Mucosa of stomach (tissue), 1 donor: ENCODE measurements around the gene ARAF.

ENCODE experiments used
- H3K27me3 ChIP-seq: one replicate; pipeline ENCODE4 v1.7.0; 2013; ENCODE audit warnings: mild to moderate bottlenecking, low read length; ENCODE audit not compliant: control insufficient read depth, insufficient read depth
- H3K36me3 ChIP-seq: one replicate; pipeline ENCODE4 v1.7.0; 2013; ENCODE audit warnings: low read length; ENCODE audit not compliant: control insufficient read depth, insufficient read depth
- H3K4me1 ChIP-seq: one replicate; pipeline ENCODE4 v1.7.0; 2013; ENCODE audit warnings: mild to moderate bottlenecking, low read length; ENCODE audit not compliant: control insufficient read depth, insufficient read depth
- H3K4me3 ChIP-seq: one replicate; pipeline ENCODE4 v1.7.0; 2013; ENCODE audit warnings: low read length
- H3K9ac ChIP-seq: one replicate; pipeline ENCODE4 v1.7.0; 2013; ENCODE audit warnings: mild to moderate bottlenecking, low read length, moderate library complexity
- H3K9me3 ChIP-seq: one replicate; pipeline ENCODE4 v1.7.0; 2013; ENCODE audit warnings: mild to moderate bottlenecking, low read length, moderate library complexity; ENCODE audit not compliant: control insufficient read depth
- donor health status: Pancreatic carcinoma.

The ARAF gene

DNA sequence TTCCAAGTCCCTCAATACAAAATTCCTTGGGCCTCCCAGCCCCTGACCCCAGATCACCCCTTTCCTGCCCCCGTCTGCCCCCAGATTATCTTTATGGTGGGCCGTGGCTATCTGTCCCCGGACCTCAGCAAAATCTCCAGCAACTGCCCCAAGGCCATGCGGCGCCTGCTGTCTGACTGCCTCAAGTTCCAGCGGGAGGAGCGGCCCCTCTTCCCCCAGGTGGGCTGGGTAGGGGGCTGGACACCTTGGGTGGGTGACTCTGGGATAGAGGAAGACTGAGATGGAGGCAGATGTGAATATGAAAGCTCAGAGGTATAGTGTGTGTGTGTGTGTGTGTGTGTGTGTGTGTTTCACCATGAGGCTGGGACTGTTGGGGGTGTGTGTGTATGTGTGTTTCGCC is 9.8 kb downstream of the ARAF start:
- no peaks in the 10 kb centered on the region for H3K9me3 ChIP-seq
- H3K36me3 ChIP-seq = no peaks in the 10 kb centered on the region
- no peak overlapping the region for H3K9ac ChIP-seq
- peaks cover 16% of the 10 kb centered on the region for H3K4me1 ChIP-seq
- no peaks in the 10 kb centered on the region for H3K27me3 ChIP-seq
- H3K4me3 ChIP-seq = no peak overlapping the region

DNA sequence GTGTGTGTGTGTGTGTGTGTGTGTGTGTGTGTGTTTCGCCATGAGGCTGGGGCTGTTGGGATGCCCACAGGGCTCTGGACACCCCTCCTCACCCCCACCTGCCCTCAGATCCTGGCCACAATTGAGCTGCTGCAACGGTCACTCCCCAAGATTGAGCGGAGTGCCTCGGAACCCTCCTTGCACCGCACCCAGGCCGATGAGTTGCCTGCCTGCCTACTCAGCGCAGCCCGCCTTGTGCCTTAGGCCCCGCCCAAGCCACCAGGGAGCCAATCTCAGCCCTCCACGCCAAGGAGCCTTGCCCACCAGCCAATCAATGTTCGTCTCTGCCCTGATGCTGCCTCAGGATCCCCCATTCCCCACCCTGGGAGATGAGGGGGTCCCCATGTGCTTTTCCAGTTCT is 10.2 kb downstream of the ARAF start:
- Histone ChIP-seq H3K36me3 (no peaks in the 10 kb centered on the region), H3K27me3 (no peaks in the 10 kb centered on the region), H3K4me1 (peaks cover 16% of the 10 kb centered on the region), H3K9me3 (no peaks in the 10 kb centered on the region), H3K9ac (no peak overlapping the region), H3K4me3 (no peak overlapping the region)

DNA sequence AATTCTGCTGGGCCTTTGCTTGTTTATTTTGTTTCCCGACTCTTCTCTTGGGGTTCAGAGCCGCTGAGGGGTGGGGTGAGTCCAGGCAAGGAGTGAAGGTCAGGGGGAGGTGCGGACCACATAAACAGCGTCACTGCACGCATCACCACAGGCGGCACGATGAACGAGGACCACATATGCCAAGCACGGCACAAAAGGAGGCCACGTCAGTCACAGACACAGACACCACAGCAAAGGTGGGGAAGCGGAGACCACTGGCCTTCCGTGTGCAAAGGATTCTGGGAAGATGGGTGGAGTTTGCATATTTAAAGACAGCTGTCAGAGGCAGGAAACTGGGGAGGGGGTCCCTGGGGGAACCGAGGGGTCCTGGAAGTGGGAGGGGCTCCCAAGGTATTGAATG is 10.9 kb downstream of the ARAF start:
- peaks cover 16% of the 10 kb centered on the region for H3K4me1 ChIP-seq
- no peak overlapping the region for H3K9ac ChIP-seq
- H3K4me3 ChIP-seq = no peak overlapping the region
- no peaks in the 10 kb centered on the region for H3K27me3 ChIP-seq
- no peaks in the 10 kb centered on the region for H3K9me3 ChIP-seq
- no peaks in the 10 kb centered on the region for H3K36me3 ChIP-seq

DNA sequence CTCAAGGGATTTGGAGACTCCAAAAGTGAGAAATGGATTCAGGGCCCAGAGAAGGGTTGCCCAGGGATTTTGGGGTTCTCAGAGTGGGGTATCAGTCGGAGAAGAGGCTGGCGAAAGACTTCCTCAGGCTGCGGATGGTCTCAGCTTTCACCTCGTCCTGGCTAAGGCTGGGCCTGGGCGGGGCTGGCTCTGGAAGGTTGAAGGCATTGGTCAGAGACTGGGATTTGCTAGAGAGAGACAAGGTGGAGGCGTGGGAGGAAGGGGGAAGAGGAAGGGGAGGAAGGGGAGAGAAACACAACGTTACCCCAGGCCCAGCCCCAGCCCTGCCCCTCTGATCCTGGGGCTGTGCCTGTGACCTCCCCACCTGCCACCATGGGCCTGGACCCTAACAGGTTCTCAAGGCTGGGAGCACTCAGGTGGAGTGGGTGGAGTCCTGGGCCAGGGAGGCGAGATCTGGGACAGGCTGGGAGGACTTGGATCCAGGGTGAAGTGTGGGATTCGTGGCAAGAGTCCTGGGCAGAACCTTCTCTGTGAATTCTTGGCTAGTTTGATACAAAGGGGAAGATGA is 11.9 kb downstream of the ARAF start:
- no peaks in the 10 kb centered on the region for H3K27me3 ChIP-seq

DNA sequence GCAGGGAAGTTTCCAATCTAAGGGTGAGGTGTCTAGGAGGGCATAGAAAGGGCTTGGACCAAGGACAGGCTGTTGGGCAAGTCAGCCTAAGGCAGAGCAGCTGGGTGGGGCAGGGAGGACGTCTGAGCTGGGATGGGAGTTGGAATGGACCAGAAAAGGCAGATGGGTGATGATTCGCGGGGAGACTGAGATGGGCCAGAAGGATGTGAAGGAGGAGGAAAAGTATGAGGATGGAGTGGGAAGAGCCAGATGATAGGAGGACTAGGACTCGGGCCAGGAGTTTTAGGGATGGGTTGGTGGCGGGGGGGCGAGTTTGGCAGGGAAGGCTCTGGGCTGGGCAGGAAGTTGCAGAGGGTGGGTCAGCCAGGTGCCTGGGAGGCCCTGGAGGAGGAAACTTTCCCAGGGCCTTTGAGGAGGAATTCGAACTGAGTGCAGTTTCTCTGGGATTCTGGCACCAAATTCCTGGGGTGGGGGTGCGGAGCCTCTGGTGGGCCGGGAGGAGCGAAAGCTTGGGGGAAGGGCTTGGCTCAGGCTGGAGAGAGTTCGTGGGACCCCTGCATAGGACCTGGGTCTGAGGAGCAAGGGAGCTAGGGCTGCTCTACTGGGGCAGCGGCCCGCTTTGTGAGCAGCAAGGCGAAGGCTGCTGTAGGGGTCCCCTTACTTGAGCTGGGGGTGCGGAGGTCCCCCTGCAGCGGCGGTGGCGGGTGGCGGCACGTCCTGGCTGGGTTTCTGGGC is 12.5 kb downstream of the ARAF start:
- Histone ChIP-seq H3K36me3 (no peaks in the 10 kb centered on the region), H3K4me3 (no peak overlapping the region), H3K4me1 (peaks cover 16% of the 10 kb centered on the region), H3K9ac (peak overlapping the region; percentile 34), H3K27me3 (no peaks in the 10 kb centered on the region), H3K9me3 (no peaks in the 10 kb centered on the region)

More for the DNA sequence above, 11.9 kb downstream of the ARAF start:
- Histone ChIP-seq H3K4me3 (no peak overlapping the region), H3K9ac (no peak overlapping the region), H3K36me3 (no peaks in the 10 kb centered on the region), H3K9me3 (no peaks in the 10 kb centered on the region), H3K4me1 (peaks cover 16% of the 10 kb centered on the region)

DNA sequence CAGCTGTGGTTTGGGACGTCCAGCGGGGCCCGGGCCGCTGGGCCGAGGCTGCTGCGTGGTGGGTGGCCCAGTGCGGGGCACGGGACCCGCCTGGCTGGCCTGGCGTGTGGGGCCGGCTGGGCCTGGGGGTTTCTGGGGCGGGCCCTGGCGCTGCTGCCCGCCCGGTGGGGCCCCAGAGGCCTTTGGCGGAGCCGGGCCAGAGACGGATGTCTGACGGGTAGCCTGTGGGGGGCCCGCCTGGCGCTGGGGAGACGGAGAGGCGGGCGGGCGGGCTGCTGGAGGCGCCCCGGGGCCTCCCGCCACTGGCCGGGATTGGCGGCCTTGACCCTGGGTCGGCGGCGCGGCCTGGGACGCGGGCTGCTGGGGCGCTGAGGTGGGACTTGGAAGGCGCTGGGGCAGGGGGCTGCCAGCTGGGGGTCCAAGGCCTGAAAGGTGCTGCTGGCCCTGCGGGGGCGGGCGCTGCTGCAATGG is 13.1 kb downstream of the ARAF start:
- Histone ChIP-seq H3K9me3 (no peaks in the 10 kb centered on the region), H3K27me3 (no peaks in the 10 kb centered on the region), H3K9ac (peak overlapping the region; percentile 34), H3K4me1 (peaks cover 16% of the 10 kb centered on the region), H3K36me3 (no peaks in the 10 kb centered on the region), H3K4me3 (no peak overlapping the region)

DNA sequence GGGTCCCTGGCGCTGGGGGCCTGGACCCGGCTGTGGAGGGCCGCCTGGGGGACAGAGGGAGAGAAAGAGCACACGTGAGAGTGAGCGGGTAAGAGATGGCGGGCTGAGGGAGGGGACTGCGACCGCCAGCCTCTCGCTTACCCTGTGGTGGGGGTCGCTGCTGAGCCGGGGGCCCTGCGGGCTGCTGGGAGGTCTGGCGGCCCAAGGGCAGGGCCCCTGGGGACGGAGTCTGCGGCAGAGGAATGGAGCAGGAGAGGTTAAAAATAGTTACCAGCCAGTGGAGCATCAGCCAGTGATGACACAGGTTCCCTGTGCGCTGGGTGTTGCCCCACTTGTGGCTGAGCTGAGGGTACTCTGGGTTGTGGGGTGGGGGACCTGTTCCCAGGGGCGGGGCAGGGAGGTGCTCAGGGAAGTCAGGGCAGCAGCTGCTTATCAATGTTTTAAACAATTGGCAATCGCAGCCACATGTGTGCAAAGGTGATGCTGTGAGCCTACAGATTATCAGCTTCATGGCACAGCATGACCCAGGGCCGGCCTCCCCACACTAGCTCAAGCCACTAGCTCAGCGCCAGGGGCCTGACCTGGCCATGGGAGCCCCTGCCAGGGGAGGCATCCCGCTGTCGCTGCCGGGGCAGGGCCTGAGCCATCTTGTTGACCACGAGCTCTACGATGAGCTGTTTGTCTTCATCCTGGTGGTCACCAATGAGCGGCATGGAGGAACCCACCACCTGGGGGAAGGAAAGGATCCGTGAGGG is 13.7 kb downstream of the ARAF start:
- H3K9me3 ChIP-seq = no peaks in the 10 kb centered on the region
- H3K27me3 ChIP-seq = no peaks in the 10 kb centered on the region
- H3K36me3 ChIP-seq = no peaks in the 10 kb centered on the region
- no peak overlapping the region for H3K4me3 ChIP-seq
- H3K4me1 ChIP-seq = peaks cover 16% of the 10 kb centered on the region
- peak overlapping the region; percentile 34 for H3K9ac ChIP-seq

DNA sequence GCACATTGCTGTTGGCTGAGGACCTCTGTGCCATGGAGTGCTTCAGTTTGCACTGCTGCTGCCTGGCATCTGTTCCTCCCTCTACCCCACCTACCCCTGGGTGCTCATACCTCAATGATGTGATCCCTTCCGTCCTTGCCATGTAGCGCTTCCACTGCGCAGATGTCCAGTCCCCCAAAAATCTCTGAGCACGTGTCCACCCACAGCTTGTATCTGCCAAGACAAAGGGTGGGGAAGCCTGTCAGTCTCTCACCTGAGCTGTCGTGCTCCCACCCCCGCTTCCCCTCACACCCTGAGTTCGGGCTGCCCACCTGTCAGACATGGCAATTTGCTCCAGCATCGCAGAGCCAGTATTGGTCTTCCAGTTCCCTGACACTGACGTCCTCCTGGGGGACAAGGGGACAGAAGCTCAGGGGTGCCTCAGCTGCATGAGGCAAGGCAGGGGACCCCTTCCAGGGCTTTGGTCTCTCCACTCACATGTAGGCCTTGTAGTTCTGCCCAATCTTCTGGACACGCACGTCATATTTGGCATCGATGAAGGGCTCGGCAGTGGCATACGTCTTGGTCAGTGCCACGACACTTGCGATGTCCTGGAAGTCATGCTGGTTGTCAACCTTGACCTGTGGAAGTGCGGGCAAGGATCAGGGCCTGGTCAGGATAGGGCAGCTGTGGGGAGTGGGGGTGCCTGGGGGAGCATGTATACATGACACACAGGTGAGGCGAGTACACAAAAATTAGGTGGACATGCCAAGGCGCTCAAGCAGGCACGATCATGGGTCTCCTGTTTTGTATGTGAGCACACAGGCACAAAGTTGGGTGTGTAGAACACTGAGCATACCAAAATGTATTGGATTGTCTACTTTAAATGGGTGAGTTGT is 15.3 kb downstream of the ARAF start:
- H3K9ac ChIP-seq = no peak overlapping the region
- H3K4me1 ChIP-seq = peaks cover 16% of the 10 kb centered on the region
- H3K4me3 ChIP-seq = no peak overlapping the region
- no peaks in the 10 kb centered on the region for H3K36me3 ChIP-seq
- H3K9me3 ChIP-seq = no peaks in the 10 kb centered on the region
- no peaks in the 10 kb centered on the region for H3K27me3 ChIP-seq

DNA sequence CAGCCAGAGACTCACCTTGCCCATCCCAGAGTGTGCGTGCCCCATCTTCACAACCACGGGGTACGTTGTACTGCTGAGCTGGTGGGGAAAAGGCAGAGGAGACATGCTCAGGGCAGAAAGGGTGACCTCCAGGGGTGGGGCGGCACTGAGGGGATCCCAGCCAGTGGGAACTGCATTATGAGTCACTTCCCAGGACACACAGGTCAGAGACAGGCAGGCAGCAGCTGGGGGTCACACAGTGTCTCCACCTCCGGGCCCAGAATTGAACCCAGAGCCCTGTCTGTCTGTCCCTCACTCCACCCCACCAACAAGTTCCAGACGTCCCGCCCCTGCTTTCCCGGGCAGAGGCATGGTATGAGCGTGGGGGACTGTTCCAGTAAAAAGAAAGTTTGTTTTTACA is 16.4 kb downstream of the ARAF start:
- Histone ChIP-seq H3K36me3 (no peaks in the 10 kb centered on the region), H3K9me3 (no peaks in the 10 kb centered on the region), H3K4me3 (no peak overlapping the region), H3K9ac (no peak overlapping the region), H3K4me1 (peaks cover 24% of the 10 kb centered on the region), H3K27me3 (no peaks in the 10 kb centered on the region)

DNA sequence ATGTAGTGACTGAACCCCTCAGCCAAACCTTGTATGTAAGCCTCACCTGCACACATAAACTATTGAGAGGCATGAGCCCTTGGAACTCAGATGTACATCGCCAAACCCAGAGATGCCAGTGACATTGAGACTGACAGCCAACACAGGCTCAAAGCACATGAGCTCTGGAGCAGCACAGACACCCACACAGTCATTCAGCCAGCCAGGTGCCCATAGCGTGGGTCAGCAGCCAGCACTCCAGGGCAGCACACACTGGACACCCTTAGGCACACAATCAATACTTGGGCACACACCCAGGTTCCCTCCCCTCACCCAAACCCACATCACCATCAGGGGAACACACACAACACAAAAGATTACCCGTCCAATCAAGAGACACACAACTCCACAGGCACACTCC is 16.9 kb downstream of the ARAF start:
- Histone ChIP-seq H3K9me3 (no peaks in the 10 kb centered on the region), H3K4me3 (no peak overlapping the region), H3K27me3 (no peaks in the 10 kb centered on the region), H3K9ac (no peak overlapping the region), H3K36me3 (no peaks in the 10 kb centered on the region), H3K4me1 (peaks cover 24% of the 10 kb centered on the region)

DNA sequence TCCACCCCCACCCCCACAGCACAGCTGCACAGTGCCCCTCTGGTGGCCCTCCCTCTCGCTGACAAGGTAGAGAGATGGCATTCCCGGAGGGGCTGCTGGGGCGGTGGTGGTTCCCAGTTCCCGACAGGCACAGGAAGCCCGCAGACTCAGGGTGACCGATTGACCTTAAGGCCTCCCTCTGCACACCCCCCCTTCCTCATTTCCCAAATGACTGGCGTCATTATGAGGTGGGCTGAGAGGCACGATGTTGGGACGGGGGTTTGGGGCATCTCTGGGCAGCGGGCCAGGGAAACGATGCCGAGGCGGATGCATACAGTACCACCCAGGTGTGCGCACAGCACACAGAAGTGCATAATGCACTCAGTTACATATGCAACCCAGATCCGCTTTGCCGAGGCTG is 17.7 kb downstream of the ARAF start:
- Histone ChIP-seq H3K4me3 (no peak overlapping the region), H3K9ac (no peak overlapping the region), H3K36me3 (no peaks in the 10 kb centered on the region), H3K4me1 (peaks cover 22% of the 10 kb centered on the region), H3K9me3 (no peaks in the 10 kb centered on the region), H3K27me3 (no peaks in the 10 kb centered on the region)
